Stimulated activated naive CD8-positive, alpha-beta T cell treated with anti-CD3 and anti-CD28 coated beads, Interleukin-15, Interleukin-2, amounts not matched to agents 100 ng/mL and 50 ng/mL, for 24 hours (primary cell): ENCODE data around the gene SPACA7.
"Not testable (repeated sequence)": the region's sequence is repeated elsewhere in the genome, so short reads cannot be mapped to it uniquely, and the experiment has no call there.

Source experiments
- H3K27ac Mint-ChIP-seq: one replicate; pipeline ENCODE4 v1.8.0; 2021; ENCODE audit warnings: mild to moderate bottlenecking, mixed read lengths
- H3K27me3 Mint-ChIP-seq: one replicate; pipeline ENCODE4 v1.8.0; 2021; ENCODE audit warnings: mixed read lengths
- H3K36me3 Mint-ChIP-seq: one replicate; pipeline ENCODE4 v1.8.0; 2021; ENCODE audit warnings: low read depth, mixed read lengths
- H3K4me1 Mint-ChIP-seq: one replicate; pipeline ENCODE4 v1.8.0; 2021; ENCODE audit warnings: low read depth, mixed read lengths
- H3K4me3 Mint-ChIP-seq: one replicate; pipeline ENCODE4 v1.8.0; 2021; ENCODE audit warnings: mild to moderate bottlenecking, mixed read lengths
- H3K9me3 Mint-ChIP-seq: one replicate; pipeline ENCODE4 v1.8.0; 2021; ENCODE audit warnings: mixed read lengths

Gene SPACA7

DNA sequence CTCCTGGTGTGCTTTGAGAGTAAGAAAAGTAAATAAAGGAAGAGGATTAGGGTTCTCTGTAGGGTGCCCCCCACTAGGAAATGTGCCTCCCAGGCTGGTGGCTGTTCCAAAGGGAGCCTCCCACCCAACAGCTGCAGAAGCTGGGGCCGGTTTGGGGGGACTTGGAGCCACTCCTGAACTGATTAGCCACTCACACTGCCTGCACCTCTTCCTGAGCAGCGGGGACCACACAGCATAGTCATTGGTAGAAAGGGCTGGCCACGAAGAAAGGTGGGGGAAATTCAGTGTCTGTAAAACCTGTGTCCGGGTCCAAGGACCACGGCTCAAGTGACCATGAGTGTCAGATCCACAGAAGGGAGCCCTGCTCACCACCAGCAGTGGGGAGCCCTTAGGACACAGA, 55.6 kb downstream of the SPACA7 start:
- Mint-ChIP-seq H3K27me3 (peaks cover 4% of the 10 kb centered on the region), H3K9me3 (peaks cover 17% of the 10 kb centered on the region), H3K27ac (no peak overlapping the region), H3K36me3 (no peaks in the 10 kb centered on the region), H3K4me3 (no peak overlapping the region), H3K4me1 (no peaks in the 10 kb centered on the region)

DNA sequence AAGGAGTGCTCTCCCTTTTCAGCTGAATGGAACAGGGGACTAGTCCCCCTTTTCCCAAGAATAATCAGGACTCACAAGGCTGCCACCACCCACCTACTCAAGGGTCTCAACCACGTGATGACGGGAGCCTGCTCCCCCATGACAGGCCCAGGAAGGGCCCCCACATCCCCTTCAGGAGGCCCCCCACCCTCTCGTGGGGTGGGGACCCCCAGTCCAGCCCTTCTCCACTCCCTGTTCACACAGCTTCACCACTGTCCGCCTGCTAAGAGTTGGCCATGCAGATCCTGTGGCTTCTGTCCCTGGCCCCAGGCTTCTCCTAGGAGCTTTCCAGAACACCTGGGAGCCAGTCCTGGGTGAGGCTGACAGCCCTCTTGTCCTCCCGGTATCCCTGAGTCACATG, 56.6 kb downstream of the SPACA7 start:
- not testable (repeated sequence) for H3K4me3 Mint-ChIP-seq, H3K4me1 Mint-ChIP-seq
- H3K9me3 Mint-ChIP-seq, result peaks cover 17% of the 10 kb centered on the region

DNA sequence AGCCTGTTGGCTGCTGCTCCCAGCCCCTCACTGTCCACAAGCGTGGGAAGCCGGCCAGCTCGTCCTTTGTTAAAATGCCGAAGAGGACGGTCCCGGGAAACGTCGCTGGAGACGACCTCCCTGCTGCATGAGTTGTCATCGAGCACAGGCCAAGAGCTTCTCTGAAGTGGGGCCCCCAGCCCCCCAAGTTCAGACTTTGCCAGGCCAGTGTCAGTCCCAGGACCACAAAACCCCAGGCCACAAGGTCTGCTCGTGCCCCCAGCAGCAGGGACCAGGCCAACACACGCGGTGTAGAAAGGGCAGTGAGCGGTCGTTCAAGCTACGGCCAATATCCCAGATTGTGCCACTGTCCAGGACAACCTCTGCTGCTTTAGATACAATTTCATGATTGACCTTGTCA, 57.4 kb downstream of the SPACA7 start:
- not testable (repeated sequence) for H3K27ac Mint-ChIP-seq, H3K4me3 Mint-ChIP-seq, H3K36me3 Mint-ChIP-seq, H3K4me1 Mint-ChIP-seq, H3K27me3 Mint-ChIP-seq
- peaks cover 22% of the 10 kb centered on the region for H3K9me3 Mint-ChIP-seq

More for the DNA sequence above, 56.6 kb downstream of the SPACA7 start:
- H3K27me3 Mint-ChIP-seq, H3K36me3 Mint-ChIP-seq, H3K27ac Mint-ChIP-seq: not testable (repeated sequence)

DNA sequence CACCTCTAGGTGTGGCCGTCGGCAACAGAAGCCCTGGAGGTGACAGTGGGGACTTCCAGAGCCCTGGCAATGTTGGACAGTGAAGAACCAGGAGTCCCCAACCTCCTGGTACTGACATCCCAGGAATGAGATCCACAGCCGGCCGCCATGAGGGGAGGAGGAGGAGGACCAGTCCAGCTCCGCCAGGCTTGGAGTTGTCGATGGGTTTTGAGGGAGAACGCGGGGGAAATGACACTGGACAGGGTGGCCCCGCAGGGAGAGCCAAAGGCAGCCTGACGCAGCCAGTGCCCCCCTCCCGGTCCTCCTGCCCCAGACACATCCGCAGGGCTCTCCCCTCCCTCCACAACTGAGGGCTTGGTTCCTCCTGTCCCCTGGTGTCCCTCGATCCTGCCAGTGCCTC, 57.9 kb downstream of the SPACA7 start:
- H3K4me3 Mint-ChIP-seq, result no peak overlapping the region
- H3K9me3 Mint-ChIP-seq, result peaks cover 22% of the 10 kb centered on the region
- H3K4me1 Mint-ChIP-seq, result no peaks in the 10 kb centered on the region
- no peaks in the 10 kb centered on the region for H3K36me3 Mint-ChIP-seq
- H3K27ac Mint-ChIP-seq, result no peak overlapping the region
- H3K27me3 Mint-ChIP-seq, result peaks cover 9% of the 10 kb centered on the region

DNA sequence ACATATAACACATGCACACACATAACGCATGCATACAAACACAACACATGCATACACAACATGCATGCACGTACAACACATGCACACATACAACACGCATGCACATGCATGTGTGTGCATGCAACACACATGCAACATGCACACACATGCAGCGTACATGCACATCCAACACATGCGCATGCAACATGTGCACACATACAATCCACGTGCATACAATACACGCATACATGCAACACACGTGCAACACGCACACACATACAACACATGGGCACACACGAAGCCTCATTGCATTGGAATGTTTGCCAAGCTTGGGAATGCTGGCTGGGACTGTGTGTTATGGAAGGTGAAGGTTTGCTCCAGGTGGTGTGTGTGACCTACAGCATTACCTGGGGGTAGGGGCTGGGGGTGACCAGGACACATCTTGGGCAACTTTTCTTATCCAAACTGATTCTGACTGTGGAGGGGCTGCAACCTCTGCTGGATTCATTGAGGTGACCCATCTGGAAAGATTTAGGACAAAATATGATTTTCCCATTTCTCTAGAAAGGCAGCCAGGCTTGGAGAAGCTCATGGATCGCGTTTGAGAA, 58.9 kb downstream of the SPACA7 start:
- no peaks in the 10 kb centered on the region for H3K4me1 Mint-ChIP-seq

DNA sequence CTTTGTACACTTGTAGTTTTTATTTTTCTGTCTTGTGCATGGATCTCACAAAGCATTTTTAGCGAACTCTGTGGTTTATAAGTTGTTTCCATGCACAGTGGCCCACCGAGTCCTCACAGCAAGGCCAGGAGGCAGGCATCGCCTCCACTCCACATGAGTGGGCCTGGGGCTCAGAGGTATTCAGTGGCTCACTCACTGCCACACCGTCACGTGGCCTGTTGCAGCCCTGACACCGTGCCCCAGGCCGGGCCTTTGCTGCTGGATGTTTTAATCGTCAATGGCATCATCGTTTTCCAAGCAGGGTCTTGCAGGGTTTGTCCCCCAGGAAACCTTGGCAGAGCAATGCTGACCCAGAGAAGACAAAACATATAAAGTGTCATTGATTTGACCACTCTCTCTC, 59.8 kb downstream of the SPACA7 start:
- Mint-ChIP-seq H3K9me3 (peaks cover 8% of the 10 kb centered on the region), H3K4me3 (no peak overlapping the region), H3K27ac (no peak overlapping the region), H3K36me3 (no peaks in the 10 kb centered on the region), H3K4me1 (no peaks in the 10 kb centered on the region), H3K27me3 (peaks cover 20% of the 10 kb centered on the region)

More for the DNA sequence above, 58.9 kb downstream of the SPACA7 start:
- Mint-ChIP-seq H3K27ac (no peak overlapping the region), H3K4me3 (no peak overlapping the region), H3K9me3 (peaks cover 14% of the 10 kb centered on the region), H3K36me3 (no peaks in the 10 kb centered on the region), H3K27me3 (peaks cover 16% of the 10 kb centered on the region)

DNA sequence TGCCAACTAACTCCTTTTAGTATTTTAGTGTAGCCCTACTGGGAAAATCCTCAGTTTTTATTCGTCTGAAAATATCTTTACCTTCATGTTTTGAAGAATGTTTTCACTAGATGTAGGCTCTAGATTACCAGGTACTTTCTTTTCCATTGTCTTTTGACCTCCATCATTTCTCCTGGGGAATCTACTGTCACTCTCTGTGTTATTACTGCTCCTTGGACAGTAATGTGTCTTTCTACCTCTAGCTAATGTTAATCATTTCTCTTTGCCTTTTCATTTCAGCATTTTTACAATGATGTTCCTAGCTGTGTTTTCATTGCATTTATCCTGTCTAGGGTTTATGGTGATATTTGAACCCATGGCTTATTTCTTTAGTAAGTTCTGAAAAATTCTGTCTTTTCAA, 61.9 kb downstream of the SPACA7 start:
- Mint-ChIP-seq H3K4me3 (no peak overlapping the region), H3K4me1 (no peaks in the 10 kb centered on the region), H3K27me3 (peaks cover 22% of the 10 kb centered on the region), H3K36me3 (no peaks in the 10 kb centered on the region), H3K27ac (no peak overlapping the region), H3K9me3 (peaks cover 4% of the 10 kb centered on the region)

DNA sequence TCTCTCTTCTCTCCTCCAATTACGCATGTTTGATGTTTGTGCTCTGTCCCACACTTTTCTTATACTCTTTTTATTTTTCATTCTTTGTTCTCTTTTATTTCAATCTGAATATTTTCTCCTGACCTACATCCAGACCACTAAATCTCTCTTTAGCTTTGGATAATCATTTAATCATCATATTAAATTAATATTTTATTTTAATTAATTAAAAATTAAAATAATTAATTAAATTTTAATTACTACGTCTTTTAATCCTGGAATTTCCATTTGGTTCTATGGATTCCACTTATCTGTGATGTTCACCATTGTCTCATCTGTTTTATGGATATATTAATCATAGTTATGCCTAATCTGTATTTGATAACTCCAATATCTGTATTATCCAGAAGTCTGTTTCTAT, 62.4 kb downstream of the SPACA7 start:
- H3K27ac Mint-ChIP-seq, result no peak overlapping the region
- peaks cover 26% of the 10 kb centered on the region for H3K27me3 Mint-ChIP-seq
- peaks cover 4% of the 10 kb centered on the region for H3K9me3 Mint-ChIP-seq
- H3K4me3 Mint-ChIP-seq, result no peak overlapping the region
- no peaks in the 10 kb centered on the region for H3K4me1 Mint-ChIP-seq
- no peaks in the 10 kb centered on the region for H3K36me3 Mint-ChIP-seq

DNA sequence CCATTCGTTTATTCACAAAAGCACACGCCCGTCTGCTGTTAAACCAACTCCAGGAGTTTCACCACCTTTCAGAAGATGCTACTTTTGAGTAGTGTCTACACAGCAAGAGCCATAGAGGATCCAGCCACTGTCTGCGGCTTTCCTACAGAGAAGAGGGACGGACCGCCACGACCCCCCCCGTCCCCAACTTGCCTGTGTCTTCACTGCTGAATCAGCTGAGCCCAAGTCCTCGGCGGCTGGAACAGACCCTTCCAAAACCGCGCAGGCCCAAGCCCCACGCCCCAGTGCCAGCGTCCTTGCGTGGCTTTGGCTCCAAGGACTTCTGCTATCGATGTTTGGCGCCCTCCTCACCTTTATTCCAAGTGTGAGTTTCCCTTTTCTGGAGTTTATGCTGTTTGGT, 65.1 kb downstream of the SPACA7 start:
- Mint-ChIP-seq H3K36me3 (no peaks in the 10 kb centered on the region), H3K27ac (no peak overlapping the region), H3K27me3 (peaks cover 31% of the 10 kb centered on the region), H3K4me1 (no peaks in the 10 kb centered on the region), H3K9me3 (peaks cover 4% of the 10 kb centered on the region), H3K4me3 (no peak overlapping the region)

DNA sequence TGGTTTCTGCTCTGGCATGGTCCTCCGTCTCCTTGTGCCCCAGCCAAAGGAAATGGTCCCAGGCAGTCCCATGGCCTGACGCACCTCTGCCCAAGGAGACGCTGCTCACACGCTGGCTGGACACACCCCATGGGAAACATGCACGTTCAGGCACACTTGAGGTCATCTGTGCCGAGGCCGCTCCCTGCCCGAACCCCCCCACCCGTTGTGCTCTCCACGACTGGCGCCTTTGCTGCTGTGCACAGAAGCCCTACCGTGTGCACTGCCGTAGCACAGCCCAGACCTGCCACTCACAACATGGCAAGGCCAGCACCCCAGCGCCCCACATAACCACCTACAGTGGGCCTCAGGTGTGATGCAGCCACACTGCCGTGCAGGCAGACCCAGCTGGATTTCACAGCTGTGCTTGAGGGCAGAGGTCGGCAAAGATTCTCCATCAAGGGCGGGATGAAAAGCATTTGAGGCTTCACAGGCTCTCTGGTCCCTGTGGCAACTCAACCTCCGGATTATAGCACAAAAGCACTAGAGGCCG, 65.7 kb downstream of the SPACA7 start:
- H3K27ac Mint-ChIP-seq, result no peak overlapping the region
- no peaks in the 10 kb centered on the region for H3K4me1 Mint-ChIP-seq
- H3K36me3 Mint-ChIP-seq, result no peaks in the 10 kb centered on the region
- H3K4me3 Mint-ChIP-seq, result no peak overlapping the region
- peaks cover 31% of the 10 kb centered on the region for H3K27me3 Mint-ChIP-seq
- peaks cover 4% of the 10 kb centered on the region for H3K9me3 Mint-ChIP-seq

DNA sequence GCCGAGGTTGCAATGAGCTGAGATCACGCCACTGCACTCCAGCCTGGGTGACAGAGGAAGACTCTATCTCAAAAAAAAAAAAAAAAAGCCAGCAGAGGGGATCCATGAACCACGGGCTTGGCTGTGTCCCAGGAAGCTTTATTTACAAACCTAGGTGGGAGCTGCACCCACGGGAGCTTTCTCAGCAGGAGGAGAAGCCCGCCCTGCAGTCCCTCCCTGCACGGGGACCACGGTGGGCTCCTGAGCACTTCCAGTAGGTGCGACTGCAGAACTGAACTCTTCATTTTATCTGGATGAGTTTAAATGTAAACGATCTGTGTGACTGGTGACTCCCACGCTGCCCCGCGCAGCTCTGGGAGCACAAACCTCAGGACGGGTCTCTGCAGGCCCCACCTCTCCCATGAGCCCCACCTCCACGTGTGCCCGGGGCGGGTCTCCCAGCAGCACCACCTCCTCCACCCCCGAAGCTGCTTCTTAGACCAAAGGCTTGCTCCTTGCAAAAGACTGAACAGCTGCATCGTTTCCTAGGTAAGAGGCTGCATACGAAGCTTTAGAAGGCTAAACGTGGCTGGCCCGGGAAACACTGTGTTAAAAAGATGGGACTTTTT, 66.4 kb downstream of the SPACA7 start:
- peaks cover 31% of the 10 kb centered on the region for H3K27me3 Mint-ChIP-seq
- H3K4me3 Mint-ChIP-seq, result no peak overlapping the region
- H3K27ac Mint-ChIP-seq, result no peak overlapping the region
- H3K4me1 Mint-ChIP-seq, result no peaks in the 10 kb centered on the region
- H3K36me3 Mint-ChIP-seq, result no peaks in the 10 kb centered on the region
- H3K9me3 Mint-ChIP-seq, result peaks cover 4% of the 10 kb centered on the region

DNA sequence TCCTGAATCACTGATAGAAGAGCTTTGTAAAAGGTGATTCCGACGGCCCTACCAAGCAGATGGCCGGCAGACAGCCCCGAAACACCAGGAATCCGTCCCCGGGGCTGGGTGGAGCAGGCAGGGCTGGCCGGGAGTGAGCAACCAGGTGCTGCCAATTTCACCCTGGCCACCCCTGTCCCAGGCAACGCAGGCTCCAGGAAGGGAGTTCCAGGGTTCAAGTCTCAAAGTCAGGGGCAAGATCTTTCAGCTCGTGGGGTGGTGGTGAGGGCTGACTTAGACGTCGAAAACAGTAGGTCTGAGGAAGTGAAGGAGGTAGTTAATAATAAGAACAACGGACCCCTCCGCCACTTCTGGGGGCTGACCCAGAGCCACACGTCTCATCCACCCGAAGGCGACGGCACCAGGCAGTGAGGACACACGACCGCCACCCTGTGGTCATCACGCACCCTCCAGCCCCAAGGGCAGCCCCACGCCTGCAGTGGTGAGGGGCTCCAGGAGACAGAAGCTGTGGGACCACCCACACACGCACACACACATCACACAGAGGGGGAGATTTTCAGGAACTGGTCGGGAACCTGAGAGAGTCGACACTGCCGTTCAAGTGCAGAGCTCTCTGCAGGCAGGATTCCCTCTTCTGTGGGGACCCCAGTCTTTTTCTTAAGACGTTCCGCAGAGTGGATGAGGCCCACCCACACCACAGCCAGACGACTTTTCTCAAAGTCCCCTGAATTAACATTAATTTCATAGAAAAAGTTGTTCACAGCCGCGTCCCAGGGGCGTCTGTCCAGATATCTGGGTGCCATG, 67.2 kb downstream of the SPACA7 start:
- no peak overlapping the region for H3K4me3 Mint-ChIP-seq
- peaks cover 27% of the 10 kb centered on the region for H3K27me3 Mint-ChIP-seq
- H3K4me1 Mint-ChIP-seq, result no peaks in the 10 kb centered on the region
- no peaks in the 10 kb centered on the region for H3K9me3 Mint-ChIP-seq
- H3K36me3 Mint-ChIP-seq, result no peaks in the 10 kb centered on the region
- no peak overlapping the region for H3K27ac Mint-ChIP-seq

DNA sequence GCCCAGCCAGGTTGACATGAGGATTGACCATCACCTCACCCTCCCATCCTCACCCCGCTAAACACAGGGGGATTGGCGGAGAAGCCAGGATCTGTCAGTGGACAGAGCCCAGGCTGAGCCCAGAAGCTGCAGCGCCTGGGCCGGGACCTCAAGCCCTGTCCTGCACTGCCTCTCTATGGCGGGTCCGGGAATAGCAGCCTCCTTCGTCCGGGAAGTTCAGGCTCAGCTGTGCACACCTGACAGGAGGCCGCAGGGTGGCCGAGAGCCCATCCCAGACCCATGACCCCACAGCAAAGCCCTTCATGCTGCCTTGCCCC, 67.8 kb downstream of the SPACA7 start:
- H3K4me3 Mint-ChIP-seq, result no peak overlapping the region
- H3K27ac Mint-ChIP-seq, result no peak overlapping the region
- no peaks in the 10 kb centered on the region for H3K4me1 Mint-ChIP-seq
- H3K36me3 Mint-ChIP-seq, result no peaks in the 10 kb centered on the region
- peaks cover 27% of the 10 kb centered on the region for H3K27me3 Mint-ChIP-seq
- no peaks in the 10 kb centered on the region for H3K9me3 Mint-ChIP-seq

DNA sequence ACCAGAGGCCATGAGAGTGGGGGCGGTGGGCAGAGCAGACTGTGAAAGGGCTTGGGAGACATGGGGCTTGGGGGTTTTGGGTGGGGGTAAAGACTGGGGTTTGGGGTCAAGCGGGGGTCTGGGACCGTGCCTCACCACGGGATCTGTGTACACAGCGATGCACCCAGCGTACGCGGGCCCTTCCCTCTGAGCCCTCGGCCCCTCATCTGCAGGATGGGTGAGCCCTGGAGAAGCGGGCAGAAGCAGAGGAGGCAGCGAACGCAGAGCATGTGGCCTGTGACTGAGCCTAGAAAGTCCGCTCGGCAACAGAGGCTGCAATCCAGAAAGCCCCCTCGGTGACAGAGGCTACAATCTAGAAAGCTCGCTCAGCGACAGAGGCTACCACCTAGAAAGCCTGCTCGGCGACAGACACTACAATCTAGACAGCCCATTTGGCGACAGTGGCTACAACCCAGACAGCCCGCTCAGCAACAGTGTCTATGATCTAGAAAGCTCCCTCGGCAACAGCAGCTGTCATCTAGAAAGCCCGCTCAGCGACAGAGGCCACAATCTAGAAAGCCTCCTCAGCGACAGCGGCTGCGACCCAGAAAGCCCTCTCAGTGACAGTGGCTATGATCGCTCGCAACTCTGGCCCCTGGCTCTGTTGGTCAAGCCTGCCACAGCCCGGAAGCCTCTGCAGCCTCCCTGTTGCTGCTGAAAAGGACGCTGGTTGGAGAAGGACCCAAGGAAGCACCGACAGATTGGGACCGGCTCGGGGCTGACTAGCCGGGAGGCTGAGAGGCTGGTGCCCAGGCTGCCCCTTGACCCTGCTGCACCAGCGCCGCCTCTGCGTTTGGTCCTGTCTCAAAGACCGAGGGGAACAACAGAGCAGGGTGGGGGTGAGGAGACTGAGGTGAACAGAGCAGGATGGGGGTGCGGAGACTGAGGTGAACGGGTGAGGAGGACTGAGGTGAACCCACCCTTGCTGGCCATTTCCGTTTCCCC, 68.6 kb downstream of the SPACA7 start:
- Mint-ChIP-seq H3K27ac (no peak overlapping the region), H3K27me3 (peaks cover 22% of the 10 kb centered on the region), H3K9me3 (no peaks in the 10 kb centered on the region), H3K36me3 (no peaks in the 10 kb centered on the region), H3K4me1 (no peaks in the 10 kb centered on the region), H3K4me3 (no peak overlapping the region)
